ENCODE measurements around the gene TRIOBP. TPM values are rescaled to one million over a fixed set of nuclear protein-coding genes. Genes with fewer than 3 reads are reported as not detected.

TRIOBP gene
- total and polyA plus RNA-seq, 7 donors: 51.7 to 140 (median 82.8) TPM

DNA sequence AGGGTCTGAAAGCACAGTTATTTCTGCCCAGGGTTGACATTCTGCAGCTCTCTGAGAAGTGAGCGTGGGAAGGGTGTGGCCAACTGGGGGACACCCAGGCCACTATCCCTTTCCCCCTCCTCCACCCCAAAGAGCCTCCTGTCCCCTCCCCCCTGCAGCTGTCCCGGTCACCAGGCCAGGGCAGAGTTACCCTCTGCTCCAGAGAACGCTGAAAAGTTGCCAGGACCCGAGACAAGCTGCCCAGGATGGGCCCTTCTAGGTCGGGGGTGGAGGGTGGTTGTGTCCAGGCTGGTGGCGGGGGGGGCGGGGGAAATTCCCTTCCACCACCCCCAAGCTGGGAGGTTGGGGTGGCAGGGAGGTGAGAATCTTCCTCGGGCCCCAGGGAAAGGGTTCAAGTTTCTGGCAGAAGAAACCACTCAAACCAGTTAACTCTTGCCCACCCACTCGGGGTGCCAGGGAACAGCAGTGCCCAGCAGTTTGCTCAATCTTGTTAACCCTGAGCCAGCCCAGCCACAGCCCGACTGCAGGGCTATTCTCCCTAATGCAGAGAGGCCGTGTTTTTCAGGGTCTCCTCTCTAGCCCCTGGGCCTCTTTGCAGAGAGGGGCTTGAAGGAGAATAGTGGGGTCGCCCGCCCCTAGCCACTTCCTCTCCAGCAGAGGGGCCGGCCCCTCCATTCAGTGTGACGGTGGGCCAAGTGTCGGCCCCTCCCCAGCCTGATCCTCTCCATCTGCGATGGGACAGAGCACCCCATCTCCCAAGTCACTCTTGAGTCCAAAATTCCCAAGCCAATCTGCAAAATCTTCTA is 20.7 kb upstream of the TRIOBP start:
- H3K27ac ChIP-seq: peak overlapping the region; percentile 92 to 99 (median 95)
- H3K4me3 ChIP-seq: peak overlapping the region; percentile 48 to 67 (median 59)
- intact Hi-C loops (cut with DNase I): loop anchor here (2.0 kb wide), 1 partner anchor 69 kb away; no protein-coding TSS in a partner anchor
- H3K36me3 ChIP-seq: peaks cover 0 to 18% (median 6%) of the 10 kb centered on the region in 4 donors
- peak; percentile 86 for DNase-seq
- H3K27me3 ChIP-seq: no peaks in the 10 kb centered on the region
- 22 to 40% methylated on average over 17 of the region's 17 CpGs for WGBS, 2 donors
- peaks cover 0 to 66% (median 56%) of the 10 kb centered on the region in 4 donors for H3K4me1 ChIP-seq
- H3K9me3 ChIP-seq: no peaks in the 10 kb centered on the region
- TF ChIP-seq POLR2AphosphoS5 (IDR thresholded peaks at IDR 0.05): no peak
- TF ChIP-seq, protein P1, sequence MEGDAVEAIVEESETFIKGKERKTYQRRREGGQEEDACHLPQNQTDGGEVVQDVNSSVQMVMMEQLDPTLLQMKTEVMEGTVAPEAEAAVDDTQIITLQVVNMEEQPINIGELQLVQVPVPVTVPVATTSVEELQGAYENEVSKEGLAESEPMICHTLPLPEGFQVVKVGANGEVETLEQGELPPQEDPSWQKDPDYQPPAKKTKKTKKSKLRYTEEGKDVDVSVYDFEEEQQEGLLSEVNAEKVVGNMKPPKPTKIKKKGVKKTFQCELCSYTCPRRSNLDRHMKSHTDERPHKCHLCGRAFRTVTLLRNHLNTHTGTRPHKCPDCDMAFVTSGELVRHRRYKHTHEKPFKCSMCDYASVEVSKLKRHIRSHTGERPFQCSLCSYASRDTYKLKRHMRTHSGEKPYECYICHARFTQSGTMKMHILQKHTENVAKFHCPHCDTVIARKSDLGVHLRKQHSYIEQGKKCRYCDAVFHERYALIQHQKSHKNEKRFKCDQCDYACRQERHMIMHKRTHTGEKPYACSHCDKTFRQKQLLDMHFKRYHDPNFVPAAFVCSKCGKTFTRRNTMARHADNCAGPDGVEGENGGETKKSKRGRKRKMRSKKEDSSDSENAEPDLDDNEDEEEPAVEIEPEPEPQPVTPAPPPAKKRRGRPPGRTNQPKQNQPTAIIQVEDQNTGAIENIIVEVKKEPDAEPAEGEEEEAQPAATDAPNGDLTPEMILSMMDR (IDR thresholded peaks at IDR 0.05): no peak
- TF ChIP-seq POLR2A (IDR thresholded peaks at IDR 0.05): no peak
- TF ChIP-seq EP300 (IDR thresholded peaks at IDR 0.05): no peak

DNA sequence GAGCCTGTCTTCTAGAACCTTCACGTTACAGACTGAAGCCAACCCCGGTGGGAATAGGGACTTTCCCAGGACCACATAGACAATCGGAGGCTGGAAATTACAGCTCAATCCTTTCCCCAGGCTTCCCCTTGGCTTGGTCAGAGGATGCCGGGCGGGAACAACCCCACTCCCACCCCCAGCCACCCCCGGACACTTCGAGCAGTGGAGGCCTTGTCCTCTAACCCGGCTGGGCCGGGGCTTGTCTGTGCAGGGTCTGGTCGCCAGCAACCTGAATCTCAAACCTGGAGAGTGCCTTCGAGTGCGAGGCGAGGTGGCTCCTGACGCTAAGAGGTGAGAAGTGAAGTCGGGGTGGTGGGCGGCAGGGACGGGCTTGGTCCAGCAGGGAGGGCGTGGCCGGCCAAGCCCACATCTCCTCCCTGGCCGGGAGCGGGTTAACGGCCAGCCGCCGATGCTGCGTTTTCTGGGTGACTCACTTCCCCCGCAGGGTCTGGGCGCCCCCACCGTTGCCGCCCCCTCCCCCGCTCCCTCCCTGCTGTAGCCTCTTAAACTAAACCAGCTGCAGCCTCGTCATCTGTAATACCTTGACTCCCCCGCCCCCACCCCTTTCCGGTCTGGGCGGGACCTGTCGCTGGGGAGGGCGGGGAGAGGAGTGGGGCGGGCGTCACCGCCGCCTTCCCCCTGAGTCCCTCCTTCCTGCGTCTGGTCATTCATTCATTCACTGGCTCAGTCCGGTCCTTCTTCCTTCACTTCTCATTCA is 19.9 kb upstream of the TRIOBP start:
- WGBS, 2 donors: 1 to 3% methylated on average over 42 of the region's 42 CpGs
- intact Hi-C loops (cut with DNase I): loop anchor here (2.0 kb wide), 1 partner anchor 68 kb away; no protein-coding TSS in a partner anchor
- peaks cover 0 to 18% (median 6%) of the 10 kb centered on the region in 4 donors for H3K36me3 ChIP-seq
- no peaks in the 10 kb centered on the region for H3K9me3 ChIP-seq
- TF ChIP-seq EP300 (IDR thresholded peaks at IDR 0.05): peak in 2 of 4 donors; percentile 24 to 49
- peak; percentile 19 to 37 for TF ChIP-seq POLR2A (IDR thresholded peaks at IDR 0.05)
- TF ChIP-seq, protein P1 (IDR thresholded peaks at IDR 0.05): no peak
- TF ChIP-seq POLR2AphosphoS5 (IDR thresholded peaks at IDR 0.05): peak; percentile 68 to 88 (median 76)
- H3K4me1 ChIP-seq: peaks cover 0 to 73% (median 63%) of the 10 kb centered on the region in 4 donors
- DNase-seq: peak; percentile 96
- H3K4me3 ChIP-seq: peak overlapping the region; percentile 48 to 67 (median 59)
- peak overlapping the region; percentile 92 to 99 (median 95) for H3K27ac ChIP-seq
- no peaks in the 10 kb centered on the region for H3K27me3 ChIP-seq

DNA sequence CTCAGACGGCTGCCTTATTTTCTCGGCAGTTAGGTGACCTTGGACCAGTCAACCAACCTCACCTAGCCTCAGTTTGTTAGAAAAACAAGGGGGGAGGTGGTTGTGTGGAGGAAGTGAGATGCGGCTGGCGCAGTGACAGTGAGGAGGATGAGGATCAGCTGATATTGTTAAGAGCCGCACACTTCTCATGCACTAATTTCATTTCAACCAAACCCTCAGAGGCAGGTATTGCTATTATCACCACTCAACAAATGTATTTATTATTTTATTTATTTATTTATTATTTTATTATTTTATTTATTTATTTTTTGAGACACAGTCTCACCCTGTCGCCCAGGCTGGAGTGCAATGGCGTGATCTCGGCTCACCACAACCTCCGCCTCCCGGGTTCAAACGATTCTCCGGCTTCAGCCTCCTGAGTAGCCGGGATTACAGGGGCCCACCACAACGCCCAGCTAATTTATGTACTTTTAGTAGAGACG is 19.3 kb upstream of the TRIOBP start:
- H3K27ac ChIP-seq: peak overlapping the region; percentile 92 to 99 (median 95)
- intact Hi-C loops (cut with DNase I): loop anchor here (2.0 kb wide), 1 partner anchor 67 kb away; no protein-coding TSS in a partner anchor
- H3K27me3 ChIP-seq: no peaks in the 10 kb centered on the region
- TF ChIP-seq, protein P1 (IDR thresholded peaks at IDR 0.05): no peak
- TF ChIP-seq POLR2AphosphoS5 (IDR thresholded peaks at IDR 0.05) (no peak), POLR2A (IDR thresholded peaks at IDR 0.05) (no peak), EP300 (IDR thresholded peaks at IDR 0.05) (no peak)
- 37 to 49% methylated on average over 15 of the region's 15 CpGs for WGBS, 2 donors
- H3K9me3 ChIP-seq: no peaks in the 10 kb centered on the region
- H3K4me3 ChIP-seq: peak overlapping the region; percentile 48 to 67 (median 59)
- DNase-seq: no peak
- peaks cover 0 to 72% (median 62%) of the 10 kb centered on the region in 4 donors for H3K4me1 ChIP-seq
- H3K36me3 ChIP-seq: peaks cover 0 to 18% (median 6%) of the 10 kb centered on the region in 4 donors

DNA sequence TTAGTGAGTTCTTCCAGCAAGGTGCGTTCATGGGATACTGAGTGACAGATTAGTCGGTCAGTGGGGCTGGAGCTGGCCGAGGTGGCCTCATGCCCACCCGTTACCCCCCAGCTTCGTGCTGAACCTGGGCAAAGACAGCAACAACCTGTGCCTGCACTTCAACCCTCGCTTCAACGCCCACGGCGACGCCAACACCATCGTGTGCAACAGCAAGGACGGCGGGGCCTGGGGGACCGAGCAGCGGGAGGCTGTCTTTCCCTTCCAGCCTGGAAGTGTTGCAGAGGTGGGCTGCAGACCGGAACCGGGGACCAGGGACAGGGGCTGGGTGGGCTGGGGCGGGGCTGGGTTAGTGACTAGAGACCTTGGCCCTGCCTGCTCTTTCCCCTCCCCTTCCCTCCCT is 18.5 kb upstream of the TRIOBP start:
- 74 to 78% methylated on average over 18 of the region's 18 CpGs for WGBS, 2 donors
- Histone ChIP-seq H3K36me3 (peaks cover 0 to 18% (median 6%) of the 10 kb centered on the region in 4 donors), H3K4me1 (peaks cover 0 to 63% (median 55%) of the 10 kb centered on the region in 4 donors), H3K9me3 (no peaks in the 10 kb centered on the region), H3K27me3 (no peaks in the 10 kb centered on the region), H3K4me3 (peak overlapping the region in 1 of 4 donors; percentile 67), H3K27ac (peak overlapping the region; percentile 92 to 99 (median 95))
- intact Hi-C loops (cut with DNase I): no loop called here
- no peak for DNase-seq
- TF ChIP-seq POLR2AphosphoS5 (IDR thresholded peaks at IDR 0.05): no peak
- TF ChIP-seq EP300 (IDR thresholded peaks at IDR 0.05): no peak
- TF ChIP-seq POLR2A (IDR thresholded peaks at IDR 0.05): no peak
- TF ChIP-seq, protein P1 (IDR thresholded peaks at IDR 0.05): no peak
